Neural cell (in vitro differentiated cells): ENCODE results near the gene ARID3A. TPM values are rescaled to one million over a fixed set of nuclear protein-coding genes. Genes with fewer than 3 reads are reported as not detected.

Source experiments
- H2AFZ ChIP-seq: fragments of 200-600, 300-800 bp; sonication (generic), shearing (Covaris generic); 2 replicates; pipeline ENCODE4 v1.6.0; 2014; ENCODE audit warnings: low read depth, mild to moderate bottlenecking, antibody characterized with exemption, low read length, moderate library complexity
- H3F3A ChIP-seq: fragments of 200-600 bp; shearing (Covaris generic); 2 replicates; pipeline ENCODE4 v1.6.1; 2016; ENCODE audit warnings: mild to moderate bottlenecking, moderate library complexity, mixed read lengths, antibody characterized with exemption, low read length; ENCODE audit not compliant: insufficient read depth, poor library complexity, severe bottlenecking
- H3K27ac ChIP-seq: fragments of 200-600, 300-800 bp; sonication (generic), shearing (Covaris generic); 2 replicates; pipeline ENCODE4 v1.5.1; 2014; ENCODE audit warnings: mild to moderate bottlenecking, low read length, moderate library complexity
- H3K27me3 ChIP-seq: fragments of 300-800, 200-600 bp; sonication (generic), shearing (Covaris generic); 2 replicates; pipeline ENCODE4 v1.6.0; 2014; ENCODE audit warnings: mild to moderate bottlenecking, low read depth, low read length, moderate library complexity; ENCODE audit not compliant: insufficient read depth
- H3K36me3 ChIP-seq: fragments of 300-800, 200-600 bp; sonication (generic), shearing (Covaris generic); 2 replicates; pipeline ENCODE4 v1.5.1; 2014; ENCODE audit warnings: mild to moderate bottlenecking, antibody characterized with exemption, low read length, moderate library complexity; ENCODE audit not compliant: insufficient read depth
- H3K4me2 ChIP-seq: fragments of 300-800, 200-600 bp; sonication (generic), shearing (Covaris generic); 2 replicates; pipeline ENCODE4 v1.6.0; 2014; ENCODE audit warnings: mild to moderate bottlenecking, low read length
- H3K4me3 ChIP-seq: fragments of 300-800, 200-600 bp; sonication (generic), shearing (Covaris generic); 2 replicates; pipeline ENCODE4 v1.5.1; 2014; ENCODE audit warnings: mild to moderate bottlenecking, low read length, moderate library complexity
- H3K79me2 ChIP-seq: fragments of 200-600 bp; shearing (Covaris generic); replicated peaks from 2 replicates; pipeline ENCODE4 v1.6.0; 2014; ENCODE audit warnings: mild to moderate bottlenecking, low read length, moderate library complexity; ENCODE audit not compliant: insufficient read depth
- H3K9ac ChIP-seq: fragments of 300-800, 200-600 bp; sonication (generic), shearing (Covaris generic); 2 replicates; pipeline ENCODE4 v1.6.1; 2016; ENCODE audit warnings: mild to moderate bottlenecking, low read length, mixed read lengths
- H3K9me2 ChIP-seq: fragments of 200-600 bp; shearing (Covaris generic); 2 replicates; pipeline ENCODE4 v1.6.1; 2016; ENCODE audit warnings: mild to moderate bottlenecking, low read length, mixed read lengths; ENCODE audit not compliant: insufficient read depth
- H3K9me3 ChIP-seq: fragments of 200-600, 300-800 bp; sonication (generic), shearing (Covaris generic); 2 replicates; pipeline ENCODE4 v1.6.1; 2016; ENCODE audit warnings: mild to moderate bottlenecking, mixed run types, low read length, moderate library complexity, mixed read lengths
- H4K20me1 ChIP-seq: fragments of 200-600 bp; shearing (Covaris generic); 2 replicates; pipeline ENCODE4 v1.6.1; 2016; ENCODE audit warnings: mild to moderate bottlenecking, mixed run types; ENCODE audit not compliant: insufficient read depth
- EP300 ChIP-seq: fragments of 450-650 bp; conservative IDR thresholded peaks from 2 replicates; pipeline ENCODE4 v1.6.1; 2014; ENCODE audit warnings: antibody characterized with exemption, mild to moderate bottlenecking, moderate library complexity; ENCODE audit not compliant: poor library complexity, severe bottlenecking
- EZH2 ChIP-seq: fragments of 200-600, 300-800 bp; shearing (Covaris generic), sonication (generic); IDR thresholded peaks from 2 replicates; pipeline ENCODE4 v1.6.1; 2014; ENCODE audit warnings: antibody characterized with exemption, low read length, borderline replicate concordance, mild to moderate bottlenecking; ENCODE audit not compliant: insufficient read depth, poor library complexity, severe bottlenecking
- MXI1 ChIP-seq: fragments of 450-650 bp; conservative IDR thresholded peaks from 2 replicates; pipeline ENCODE4 v1.6.1; 2014; ENCODE audit warnings: antibody characterized with exemption, mild to moderate bottlenecking; ENCODE audit not compliant: poor library complexity, severe bottlenecking
- POLR2AphosphoS5 ChIP-seq: IDR thresholded peaks from 2 replicates; pipeline ENCODE4 v1.6.1; 2012
- RAD21 ChIP-seq: fragments of 450-650 bp; conservative IDR thresholded peaks from 2 replicates; pipeline ENCODE4 v1.6.1; 2014; ENCODE audit warnings: antibody characterized with exemption, mild to moderate bottlenecking, moderate library complexity
- SMC3 ChIP-seq: fragments of 450-650 bp; conservative IDR thresholded peaks from 2 replicates; pipeline ENCODE4 v1.6.1; 2014; ENCODE audit warnings: antibody characterized with exemption, mild to moderate bottlenecking, moderate library complexity; ENCODE audit not compliant: poor library complexity
- TAF1 ChIP-seq: IDR thresholded peaks from 2 replicates; pipeline ENCODE4 v1.6.1; 2012; ENCODE audit warnings: low read depth
- polyA plus RNA-seq: library from polyadenylated mRNA; depleted of rRNA; stranded (reverse); fragments of >200 nt; gene quantifications from 2 replicates; pipeline ENCODE4 v1.2.3, GENCODE V29; 2014
- TF ChIP-seq, protein P1 (sequence below): fragments of 450-650 bp; IDR thresholded peaks from 2 replicates; pipeline ENCODE4 v1.5.1; 2014; ENCODE audit warnings: antibody characterized with exemption, mild to moderate bottlenecking, moderate library complexity; ENCODE audit not compliant: poor library complexity, severe bottlenecking
- TF ChIP-seq, protein P2 (sequence below): IDR thresholded peaks from 2 replicates; pipeline ENCODE4 v1.6.1; 2012; ENCODE audit warnings: borderline replicate concordance

The ARID3A gene
- polyA plus RNA-seq, 1 donor from 2014 or later, result 11.4 TPM

DNA sequence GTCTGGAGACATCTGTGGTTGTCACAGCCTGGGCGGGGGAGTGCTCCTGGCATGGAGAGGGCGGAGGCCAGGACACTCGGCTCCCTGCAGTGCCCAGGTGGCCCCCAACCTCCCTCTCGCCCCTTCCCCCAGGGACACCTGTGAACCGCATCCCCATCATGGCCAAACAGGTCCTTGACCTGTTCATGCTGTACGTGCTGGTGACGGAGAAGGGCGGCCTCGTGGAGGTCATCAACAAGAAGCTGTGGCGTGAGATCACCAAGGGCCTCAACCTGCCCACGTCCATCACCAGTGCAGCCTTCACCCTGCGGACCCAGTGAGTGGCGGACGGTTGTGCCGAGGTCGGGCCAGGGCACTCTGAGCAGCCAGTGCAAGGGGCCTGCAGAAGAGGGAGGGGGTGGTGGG, 38.3 kb downstream of the ARID3A start:
- Histone ChIP-seq H3K36me3 (peaks cover 27% of the 10 kb centered on the region), H3K27ac (no peak overlapping the region), H3K4me3 (no peak overlapping the region), H3K9me2 (no peaks in the 10 kb centered on the region), H3K79me2 (no peaks in the 10 kb centered on the region), H2AFZ (no peak overlapping the region), H3K9ac (no peak overlapping the region), H3K27me3 (no peaks in the 10 kb centered on the region), H3F3A (no peaks in the 10 kb centered on the region), H3K4me2 (no peak overlapping the region), H4K20me1 (no peaks in the 10 kb centered on the region), H3K9me3 (no peaks in the 10 kb centered on the region)
- TF ChIP-seq, protein P1, sequence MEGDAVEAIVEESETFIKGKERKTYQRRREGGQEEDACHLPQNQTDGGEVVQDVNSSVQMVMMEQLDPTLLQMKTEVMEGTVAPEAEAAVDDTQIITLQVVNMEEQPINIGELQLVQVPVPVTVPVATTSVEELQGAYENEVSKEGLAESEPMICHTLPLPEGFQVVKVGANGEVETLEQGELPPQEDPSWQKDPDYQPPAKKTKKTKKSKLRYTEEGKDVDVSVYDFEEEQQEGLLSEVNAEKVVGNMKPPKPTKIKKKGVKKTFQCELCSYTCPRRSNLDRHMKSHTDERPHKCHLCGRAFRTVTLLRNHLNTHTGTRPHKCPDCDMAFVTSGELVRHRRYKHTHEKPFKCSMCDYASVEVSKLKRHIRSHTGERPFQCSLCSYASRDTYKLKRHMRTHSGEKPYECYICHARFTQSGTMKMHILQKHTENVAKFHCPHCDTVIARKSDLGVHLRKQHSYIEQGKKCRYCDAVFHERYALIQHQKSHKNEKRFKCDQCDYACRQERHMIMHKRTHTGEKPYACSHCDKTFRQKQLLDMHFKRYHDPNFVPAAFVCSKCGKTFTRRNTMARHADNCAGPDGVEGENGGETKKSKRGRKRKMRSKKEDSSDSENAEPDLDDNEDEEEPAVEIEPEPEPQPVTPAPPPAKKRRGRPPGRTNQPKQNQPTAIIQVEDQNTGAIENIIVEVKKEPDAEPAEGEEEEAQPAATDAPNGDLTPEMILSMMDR, result no peak
- TF ChIP-seq MXI1, result no peak
- TF ChIP-seq SMC3, result no peak
- no peak for TF ChIP-seq TAF1
- no peak for TF ChIP-seq RAD21
- TF ChIP-seq, protein P2, sequence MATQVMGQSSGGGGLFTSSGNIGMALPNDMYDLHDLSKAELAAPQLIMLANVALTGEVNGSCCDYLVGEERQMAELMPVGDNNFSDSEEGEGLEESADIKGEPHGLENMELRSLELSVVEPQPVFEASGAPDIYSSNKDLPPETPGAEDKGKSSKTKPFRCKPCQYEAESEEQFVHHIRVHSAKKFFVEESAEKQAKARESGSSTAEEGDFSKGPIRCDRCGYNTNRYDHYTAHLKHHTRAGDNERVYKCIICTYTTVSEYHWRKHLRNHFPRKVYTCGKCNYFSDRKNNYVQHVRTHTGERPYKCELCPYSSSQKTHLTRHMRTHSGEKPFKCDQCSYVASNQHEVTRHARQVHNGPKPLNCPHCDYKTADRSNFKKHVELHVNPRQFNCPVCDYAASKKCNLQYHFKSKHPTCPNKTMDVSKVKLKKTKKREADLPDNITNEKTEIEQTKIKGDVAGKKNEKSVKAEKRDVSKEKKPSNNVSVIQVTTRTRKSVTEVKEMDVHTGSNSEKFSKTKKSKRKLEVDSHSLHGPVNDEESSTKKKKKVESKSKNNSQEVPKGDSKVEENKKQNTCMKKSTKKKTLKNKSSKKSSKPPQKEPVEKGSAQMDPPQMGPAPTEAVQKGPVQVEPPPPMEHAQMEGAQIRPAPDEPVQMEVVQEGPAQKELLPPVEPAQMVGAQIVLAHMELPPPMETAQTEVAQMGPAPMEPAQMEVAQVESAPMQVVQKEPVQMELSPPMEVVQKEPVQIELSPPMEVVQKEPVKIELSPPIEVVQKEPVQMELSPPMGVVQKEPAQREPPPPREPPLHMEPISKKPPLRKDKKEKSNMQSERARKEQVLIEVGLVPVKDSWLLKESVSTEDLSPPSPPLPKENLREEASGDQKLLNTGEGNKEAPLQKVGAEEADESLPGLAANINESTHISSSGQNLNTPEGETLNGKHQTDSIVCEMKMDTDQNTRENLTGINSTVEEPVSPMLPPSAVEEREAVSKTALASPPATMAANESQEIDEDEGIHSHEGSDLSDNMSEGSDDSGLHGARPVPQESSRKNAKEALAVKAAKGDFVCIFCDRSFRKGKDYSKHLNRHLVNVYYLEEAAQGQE, result no peak
- TF ChIP-seq POLR2AphosphoS5, result no peak
- TF ChIP-seq EP300, result no peak
- no peak for TF ChIP-seq EZH2

DNA sequence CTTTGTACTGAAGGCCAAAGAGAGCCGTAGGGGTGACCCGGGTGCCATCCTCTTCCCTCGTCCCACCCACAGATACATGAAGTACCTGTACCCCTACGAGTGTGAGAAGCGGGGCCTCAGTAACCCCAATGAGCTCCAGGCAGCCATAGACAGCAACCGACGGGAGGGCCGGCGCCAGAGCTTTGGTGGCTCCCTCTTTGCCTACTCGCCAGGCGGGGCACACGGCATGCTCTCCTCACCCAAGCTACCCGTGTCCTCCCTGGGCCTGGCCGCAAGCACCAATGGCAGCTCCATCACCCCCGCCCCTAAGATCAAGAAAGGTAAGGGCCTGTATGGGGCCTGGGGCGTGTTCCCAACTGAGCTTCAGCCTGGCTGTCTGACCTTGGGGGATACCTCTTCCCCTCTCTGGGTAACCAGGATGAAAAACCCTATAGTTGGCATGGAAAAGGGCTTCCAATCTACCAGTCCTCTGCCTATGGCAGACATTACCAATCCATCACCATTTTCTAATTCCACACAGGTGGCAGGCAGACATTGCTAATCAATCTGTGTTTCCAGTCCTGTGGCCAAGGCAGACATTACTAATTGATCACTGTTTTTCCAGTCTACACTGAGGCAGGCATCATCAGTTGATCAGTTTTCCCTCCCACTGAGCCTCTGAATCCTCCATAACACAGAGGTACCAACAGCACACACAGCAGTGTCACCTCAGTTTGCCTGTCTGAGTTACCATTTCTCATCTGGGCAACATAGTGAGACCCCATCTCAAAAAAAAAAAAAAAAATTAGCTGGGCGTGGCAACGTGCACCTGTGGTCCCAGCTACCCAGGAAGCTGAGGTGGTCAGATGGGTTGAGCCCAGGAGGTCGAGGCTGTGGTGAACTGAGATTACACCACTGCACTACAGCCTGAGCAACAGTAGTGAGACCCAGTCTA, 39.2 kb downstream of the ARID3A start:
- Histone ChIP-seq H3K9ac (no peak overlapping the region), H3K36me3 (peaks cover 27% of the 10 kb centered on the region), H3K27me3 (no peaks in the 10 kb centered on the region), H3K9me2 (no peaks in the 10 kb centered on the region), H3K4me2 (no peak overlapping the region), H3F3A (no peaks in the 10 kb centered on the region), H3K27ac (no peak overlapping the region), H3K79me2 (no peaks in the 10 kb centered on the region), H4K20me1 (no peaks in the 10 kb centered on the region), H3K4me3 (no peak overlapping the region), H2AFZ (no peak overlapping the region), H3K9me3 (no peaks in the 10 kb centered on the region)
- TF ChIP-seq RAD21 (no peak), MXI1 (no peak), EZH2 (no peak), EP300 (no peak), SMC3 (no peak), POLR2AphosphoS5 (no peak), TAF1 (no peak)
- TF ChIP-seq, protein P1, result no peak
- TF ChIP-seq, protein P2, result no peak
